Measurements from ENCODE around the gene TMEM198. TPM values are rescaled to one million over a fixed set of nuclear protein-coding genes. Genes with fewer than 3 reads are reported as not detected.
A peak's percentile ranks its signal among the peaks of the same experiment; 100 is the strongest.

Gene TMEM198
- total and polyA plus RNA-seq, 9 of the 15 experiments (the other 6 are each of a cell fraction or from before 2014, with no cell fraction given) = 0.03 to 3.8 (median 1.0) TPM

GRCh38 chr2:219498280-219499057, 45.4 kb upstream of the TMEM198 start, which contains the start of gene GMPPA (continued):
- no peak for TF ChIP-seq THRB (CRISPR knock-in tag; conservative IDR thresholded peaks at IDR 0.05)
- TF ChIP-seq, protein P1, sequence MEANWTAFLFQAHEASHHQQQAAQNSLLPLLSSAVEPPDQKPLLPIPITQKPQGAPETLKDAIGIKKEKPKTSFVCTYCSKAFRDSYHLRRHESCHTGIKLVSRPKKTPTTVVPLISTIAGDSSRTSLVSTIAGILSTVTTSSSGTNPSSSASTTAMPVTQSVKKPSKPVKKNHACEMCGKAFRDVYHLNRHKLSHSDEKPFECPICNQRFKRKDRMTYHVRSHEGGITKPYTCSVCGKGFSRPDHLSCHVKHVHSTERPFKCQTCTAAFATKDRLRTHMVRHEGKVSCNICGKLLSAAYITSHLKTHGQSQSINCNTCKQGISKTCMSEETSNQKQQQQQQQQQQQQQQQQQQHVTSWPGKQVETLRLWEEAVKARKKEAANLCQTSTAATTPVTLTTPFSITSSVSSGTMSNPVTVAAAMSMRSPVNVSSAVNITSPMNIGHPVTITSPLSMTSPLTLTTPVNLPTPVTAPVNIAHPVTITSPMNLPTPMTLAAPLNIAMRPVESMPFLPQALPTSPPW (CRISPR knock-in tag; IDR thresholded peaks at IDR 0.05) = peak; percentile 71
- no peak for TF ChIP-seq CHAMP1 (IDR thresholded peaks at IDR 0.05)
- peak; percentile 10 for TF ChIP-seq SMAD1 (IDR thresholded peaks at IDR 0.05; ENCODE audit: low read depth, low read length, partially characterized antibody)
- TF ChIP-seq SIX5 (IDR thresholded peaks at IDR 0.05; ENCODE audit: borderline replicate concordance in 1 of 2, insufficient read depth in 1 of 2, low read depth in 1 of 2, low read length in 2 of 2) = peak; percentile 71 to 76
- peak; percentile 58; the same call in 1 of the 2 replicates for TF ChIP-seq PHF8 (IDR thresholded peaks at IDR 0.05; ENCODE audit: borderline replicate concordance, low read length)
- peak; percentile 64 for TF ChIP-seq NR2C2 (CRISPR knock-in tag; IDR thresholded peaks at IDR 0.05)
- peak; percentile 91 for TF ChIP-seq NR2C2 (tag; IDR thresholded peaks at IDR 0.05)
- TF ChIP-seq, protein P2, sequence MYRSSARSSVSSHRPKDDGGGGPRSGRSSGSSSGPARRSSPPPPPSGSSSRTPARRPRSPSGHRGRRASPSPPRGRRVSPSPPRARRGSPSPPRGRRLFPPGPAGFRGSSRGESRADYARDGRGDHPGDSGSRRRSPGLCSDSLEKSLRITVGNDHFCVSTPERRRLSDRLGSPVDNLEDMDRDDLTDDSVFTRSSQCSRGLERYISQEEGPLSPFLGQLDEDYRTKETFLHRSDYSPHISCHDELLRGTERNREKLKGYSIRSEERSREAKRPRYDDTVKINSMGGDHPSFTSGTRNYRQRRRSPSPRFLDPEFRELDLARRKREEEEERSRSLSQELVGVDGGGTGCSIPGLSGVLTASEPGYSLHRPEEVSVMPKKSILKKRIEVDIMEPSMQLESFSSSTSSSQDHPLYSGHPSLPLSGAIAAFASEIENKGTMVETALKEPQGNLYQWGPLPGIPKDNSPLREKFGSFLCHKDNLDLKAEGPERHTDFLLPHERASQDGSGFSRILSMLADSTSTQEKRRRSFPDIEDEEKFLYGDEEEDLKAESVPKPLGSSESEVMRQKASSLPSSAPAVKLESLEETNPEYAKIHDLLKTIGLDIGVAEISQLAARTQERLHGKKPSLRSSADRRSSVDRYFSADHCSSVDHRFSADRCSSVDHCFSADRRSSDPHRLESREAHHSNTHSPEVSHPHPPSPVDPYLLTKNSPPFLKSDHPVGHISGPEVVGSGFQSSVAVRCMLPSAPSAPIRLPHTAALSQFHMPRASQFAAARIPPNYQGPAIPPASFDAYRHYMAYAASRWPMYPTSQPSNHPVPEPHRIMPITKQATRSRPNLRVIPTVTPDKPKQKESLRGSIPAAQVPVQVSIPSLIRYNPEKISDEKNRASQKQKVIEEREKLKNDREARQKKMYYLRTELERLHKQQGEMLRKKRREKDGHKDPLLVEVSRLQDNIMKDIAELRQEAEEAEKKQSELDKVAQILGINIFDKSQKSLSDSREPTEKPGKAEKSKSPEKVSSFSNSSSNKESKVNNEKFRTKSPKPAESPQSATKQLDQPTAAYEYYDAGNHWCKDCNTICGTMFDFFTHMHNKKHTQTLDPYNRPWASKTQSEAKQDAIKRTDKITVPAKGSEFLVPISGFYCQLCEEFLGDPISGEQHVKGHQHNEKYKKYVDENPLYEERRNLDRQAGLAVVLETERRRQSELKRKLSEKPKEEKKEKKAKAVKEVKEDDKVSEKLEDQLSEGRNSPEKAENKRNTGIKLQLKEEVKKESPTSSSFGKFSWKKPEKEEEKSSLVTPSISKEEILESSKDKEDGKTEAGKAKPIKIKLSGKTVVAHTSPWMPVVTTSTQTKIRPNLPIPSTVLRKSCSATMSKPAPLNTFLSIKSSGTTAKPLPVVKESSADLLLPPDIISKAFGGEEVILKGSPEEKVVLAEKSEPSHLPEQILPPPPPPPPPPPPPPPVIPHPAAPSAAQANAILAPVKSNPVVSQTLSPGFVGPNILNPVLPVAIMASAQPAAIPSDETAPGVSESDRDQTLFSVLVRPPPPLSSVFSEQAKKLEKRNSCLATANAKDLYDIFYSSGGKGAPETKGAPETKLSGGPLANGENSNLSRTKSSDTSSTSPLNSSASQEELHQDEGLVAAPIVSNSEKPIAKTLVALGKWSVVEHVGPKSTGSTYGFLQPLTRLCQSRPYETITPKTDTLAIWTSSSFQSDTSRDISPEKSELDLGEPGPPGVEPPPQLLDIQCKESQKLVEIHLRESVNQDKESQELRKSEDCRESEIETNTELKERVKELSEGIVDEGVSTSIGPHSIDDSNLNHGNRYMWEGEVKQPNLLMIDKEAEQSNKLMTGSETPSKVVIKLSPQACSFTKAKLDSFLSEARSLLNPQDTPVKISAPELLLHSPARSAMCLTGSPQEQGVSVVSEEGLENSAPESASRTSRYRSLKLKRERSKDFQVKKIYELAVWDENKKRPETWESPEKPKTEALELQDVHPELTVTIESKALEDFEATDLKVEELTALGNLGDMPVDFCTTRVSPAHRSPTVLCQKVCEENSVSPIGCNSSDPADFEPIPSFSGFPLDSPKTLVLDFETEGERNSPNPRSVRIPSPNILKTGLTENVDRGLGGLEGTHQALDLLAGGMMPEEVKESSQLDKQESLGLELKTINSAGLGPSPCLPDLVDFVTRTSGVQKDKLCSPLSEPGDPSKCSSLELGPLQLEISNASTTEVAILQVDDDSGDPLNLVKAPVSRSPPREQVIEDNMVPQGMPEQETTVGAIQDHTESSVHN (IDR thresholded peaks at IDR 0.05; ENCODE audit: borderline replicate concordance in 1 of 2, low read depth in 1 of 2) = no peak
- peak; percentile 50; the same call in 1 of the 2 replicates for TF ChIP-seq ZNF766 (CRISPR knock-in tag; conservative IDR thresholded peaks at IDR 0.05)
- TF ChIP-seq NR2F6 (CRISPR knock-in tag; IDR thresholded peaks at IDR 0.05) = no peak

All from K562 (cell line).